Stimulated activated CD8-positive, alpha-beta memory T cell treated with anti-CD3 and anti-CD28 coated beads, Interleukin-4, amount 100 ng/mL, for 1 hour (primary cell): ENCODE measurements around the gene CLIC3.
"Not testable (repeated sequence)": the region's sequence is repeated elsewhere in the genome, so short reads cannot be mapped to it uniquely, and the experiment has no call there.

Source experiments
- DNase-seq, 2 donors: peaks; one replicate each; pipeline ENCODE4 v3.0.0-alpha.2; 2020; ENCODE audit warnings: low read depth in 2 of 2, low spot score in 1 of 2

Gene CLIC3

GRCh38 chr9:136996361-136997292, at the start of gene CLIC3:
CLIC3 (minus strand) TSS chr9:136996568; CDS start chr9:136996543, 25 bp downstream.
- peak; percentile 30 to 35 for DNase-seq

- no peak for DNase-seq
Measured at GRCh38 chr9:137045294-137046087, 49.1 kb upstream of the CLIC3 start.

- DNase-seq = no peak
Measured at GRCh38 chr9:137044502-137045177, 48.3 kb upstream of the CLIC3 start.

GRCh38 chr9:137044037-137044436, 47.7 kb upstream of the CLIC3 start:
- no peak for DNase-seq

GRCh38 chr9:137042751-137043727, 46.7 kb upstream of the CLIC3 start:
- no peak for DNase-seq

GRCh38 chr9:137041124-137041523, 44.8 kb upstream of the CLIC3 start:
- DNase-seq = no peak

- no peak for DNase-seq
Measured at GRCh38 chr9:137040568-137040967, 44.2 kb upstream of the CLIC3 start.

- no peak for DNase-seq
Measured at GRCh38 chr9:137039611-137040366, 43.4 kb upstream of the CLIC3 start.

GRCh38 chr9:137038916-137039315, 42.5 kb upstream of the CLIC3 start:
- DNase-seq = no peak

- DNase-seq = no peak
Measured at GRCh38 chr9:137037483-137037882, 41.1 kb upstream of the CLIC3 start.

- DNase-seq = no peak
Measured at GRCh38 chr9:137037035-137037434, 40.7 kb upstream of the CLIC3 start.

GRCh38 chr9:137035937-137036336, 39.6 kb upstream of the CLIC3 start:
- DNase-seq = no peak

- no peak for DNase-seq
Measured at GRCh38 chr9:137035507-137035834, 39.1 kb upstream of the CLIC3 start.

GRCh38 chr9:137034709-137035506, 38.5 kb upstream of the CLIC3 start:
- peak; percentile 74 to 76 for DNase-seq

GRCh38 chr9:137034039-137034708, 37.8 kb upstream of the CLIC3 start:
- DNase-seq = no peak

- not testable (repeated sequence) for DNase-seq
Measured at GRCh38 chr9:137033481-137033880, 37.1 kb upstream of the CLIC3 start.

- DNase-seq = no peak
Measured at GRCh38 chr9:137032858-137033257, 36.5 kb upstream of the CLIC3 start.

- DNase-seq = no peak
Measured at GRCh38 chr9:137031904-137032640, 35.7 kb upstream of the CLIC3 start, which contains the start of gene FUT7. FUT7 (minus strand) TSS chr9:137032088; CDS start chr9:137031991, 97 bp downstream.
